Choroid plexus epithelial cell (primary cell): ENCODE results near the gene CCDC169.

Source experiments
- DNase-seq: peaks from one replicate; pipeline ENCODE4 v3.0.0-alpha.2; 2010; ENCODE audit warnings: low read depth
- H3K4me3 ChIP-seq: 2 replicates; pipeline ENCODE4 v1.5.1; 2011; ENCODE audit warnings: low read depth, mild to moderate bottlenecking, control low read depth, low read length, moderate library complexity
- CTCF ChIP-seq: conservative IDR thresholded peaks from 2 replicates; pipeline ENCODE4 v1.5.1; 2011; ENCODE audit warnings: low read depth, mild to moderate bottlenecking, control low read depth, inconsistent platforms, low read length, moderate library complexity

Gene CCDC169

GRCh38 chr13:36188441-36188840 is 109.2 kb downstream of the CCDC169 start:
- no peak overlapping the region for H3K4me3 ChIP-seq
- DNase-seq = no peak
- no peak for TF ChIP-seq CTCF

- H3K4me3 ChIP-seq = no peak overlapping the region
- TF ChIP-seq CTCF = no peak
- no peak for DNase-seq
Observed at GRCh38 chr13:36183901-36184300, 113.7 kb downstream of the CCDC169 start.
